ENCODE measurements around the gene TRAIP. TPM values are rescaled to one million over a fixed set of nuclear protein-coding genes. Genes with fewer than 3 reads are reported as not detected.
"Not testable (repeated sequence)": the region's sequence is repeated elsewhere in the genome, so short reads cannot be mapped to it uniquely, and the experiment has no call there.

The TRAIP gene
- total RNA-seq, 4 donors from 2014 or later, result 0.81 to 1.8 (median 1.6) TPM

GRCh38 chr3:49787182-49787464 is 69.2 kb downstream of the TRAIP start:
- Histone ChIP-seq H3K36me3 (peaks cover 0 to 24% of the 10 kb centered on the region in 2 donors), H3K4me3 (peak overlapping the region in 1 of 2 donors; percentile 98), H3K9me3 (no peaks in the 10 kb centered on the region), H3K27ac (peak overlapping the region in 3 of 4 donors; percentile 98 to 99 (median 98)), H3K4me1 (peaks cover 0 to 45% (median 12%) of the 10 kb centered on the region in 3 donors), H3K27me3 (no peaks in the 10 kb centered on the region)
- TF ChIP-seq, protein P1, sequence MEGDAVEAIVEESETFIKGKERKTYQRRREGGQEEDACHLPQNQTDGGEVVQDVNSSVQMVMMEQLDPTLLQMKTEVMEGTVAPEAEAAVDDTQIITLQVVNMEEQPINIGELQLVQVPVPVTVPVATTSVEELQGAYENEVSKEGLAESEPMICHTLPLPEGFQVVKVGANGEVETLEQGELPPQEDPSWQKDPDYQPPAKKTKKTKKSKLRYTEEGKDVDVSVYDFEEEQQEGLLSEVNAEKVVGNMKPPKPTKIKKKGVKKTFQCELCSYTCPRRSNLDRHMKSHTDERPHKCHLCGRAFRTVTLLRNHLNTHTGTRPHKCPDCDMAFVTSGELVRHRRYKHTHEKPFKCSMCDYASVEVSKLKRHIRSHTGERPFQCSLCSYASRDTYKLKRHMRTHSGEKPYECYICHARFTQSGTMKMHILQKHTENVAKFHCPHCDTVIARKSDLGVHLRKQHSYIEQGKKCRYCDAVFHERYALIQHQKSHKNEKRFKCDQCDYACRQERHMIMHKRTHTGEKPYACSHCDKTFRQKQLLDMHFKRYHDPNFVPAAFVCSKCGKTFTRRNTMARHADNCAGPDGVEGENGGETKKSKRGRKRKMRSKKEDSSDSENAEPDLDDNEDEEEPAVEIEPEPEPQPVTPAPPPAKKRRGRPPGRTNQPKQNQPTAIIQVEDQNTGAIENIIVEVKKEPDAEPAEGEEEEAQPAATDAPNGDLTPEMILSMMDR (IDR thresholded peaks at IDR 0.05), result no peak
- WGBS, 2 donors (ENCODE audit: low coverage in 1 of 2), result 40 to 61% methylated on average over 1 to 2 of the region's 3 CpGs
- no peak for ATAC-seq

DNA sequence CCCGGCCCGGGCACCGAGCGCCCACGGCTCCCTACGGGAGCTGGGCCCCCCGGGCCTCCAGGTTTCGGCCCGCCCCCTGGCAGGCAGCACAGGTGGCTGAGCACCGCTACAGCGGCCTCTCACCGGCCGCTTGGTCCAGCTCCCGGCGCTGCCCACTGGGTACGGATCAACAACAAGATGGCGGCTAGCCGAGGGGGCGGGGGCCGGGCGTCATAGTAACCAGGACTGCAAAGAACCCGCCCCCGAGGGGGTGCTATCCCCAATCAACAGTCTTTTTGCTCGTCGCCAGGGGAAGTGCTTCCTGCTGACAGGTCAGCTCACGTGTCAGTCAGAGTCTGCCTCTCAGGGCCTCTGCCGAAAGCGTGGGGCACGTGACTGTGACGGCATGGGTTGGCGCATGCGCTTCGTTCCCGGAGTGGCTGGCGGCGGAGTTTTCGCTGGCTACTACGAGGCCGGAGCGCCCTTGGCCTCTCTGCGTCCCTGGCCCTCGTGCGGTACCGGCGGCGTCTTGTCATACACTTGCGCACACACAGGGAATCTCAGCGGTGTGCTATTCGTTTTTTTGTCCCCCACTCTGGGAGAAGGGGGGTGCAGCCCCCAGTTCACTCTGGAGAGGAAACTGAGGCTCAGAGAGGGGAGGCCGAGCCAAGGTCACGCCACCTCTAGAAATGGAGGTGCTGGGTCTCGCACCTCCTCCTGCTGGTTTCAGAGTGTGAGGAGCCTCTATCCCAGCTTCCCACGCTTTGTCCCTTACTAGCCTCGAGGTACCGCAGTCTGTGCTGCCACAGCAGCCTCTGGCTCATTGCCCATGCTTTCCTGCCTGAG is 69.8 kb downstream of the TRAIP start, which contains the start of gene IP6K1:
Gene IP6K1 (minus strand): TSS at position 186 of the 825 bp plus-strand sequence. CDS start 38,502 bp downstream, outside the sequence.
- WGBS, 2 donors (ENCODE audit: low coverage in 1 of 2), result 10 to 83% methylated on average over 2 to 8 of the region's 55 CpGs
- H3K27me3 ChIP-seq, result no peaks in the 10 kb centered on the region
- peak within 1 kb of the TSS; percentile 81 to 99 (median 98) for H3K27ac ChIP-seq
- no peaks in the 10 kb centered on the region for H3K9me3 ChIP-seq
- peak within 1 kb of the TSS; percentile 79 to 98 for H3K4me3 ChIP-seq
- H3K36me3 ChIP-seq, result peaks cover 0 to 27% of the 10 kb centered on the region in 2 donors
- TF ChIP-seq POLR2AphosphoS5 (IDR thresholded peaks at IDR 0.05) (peak; percentile 82), EP300 (IDR thresholded peaks at IDR 0.05) (no peak), POLR2A (IDR thresholded peaks at IDR 0.05) (peak; percentile 68 to 77)
- H3K4me1 ChIP-seq, result peaks cover 0 to 51% (median 15%) of the 10 kb centered on the region in 3 donors
- ATAC-seq, result peak; percentile 100

DNA sequence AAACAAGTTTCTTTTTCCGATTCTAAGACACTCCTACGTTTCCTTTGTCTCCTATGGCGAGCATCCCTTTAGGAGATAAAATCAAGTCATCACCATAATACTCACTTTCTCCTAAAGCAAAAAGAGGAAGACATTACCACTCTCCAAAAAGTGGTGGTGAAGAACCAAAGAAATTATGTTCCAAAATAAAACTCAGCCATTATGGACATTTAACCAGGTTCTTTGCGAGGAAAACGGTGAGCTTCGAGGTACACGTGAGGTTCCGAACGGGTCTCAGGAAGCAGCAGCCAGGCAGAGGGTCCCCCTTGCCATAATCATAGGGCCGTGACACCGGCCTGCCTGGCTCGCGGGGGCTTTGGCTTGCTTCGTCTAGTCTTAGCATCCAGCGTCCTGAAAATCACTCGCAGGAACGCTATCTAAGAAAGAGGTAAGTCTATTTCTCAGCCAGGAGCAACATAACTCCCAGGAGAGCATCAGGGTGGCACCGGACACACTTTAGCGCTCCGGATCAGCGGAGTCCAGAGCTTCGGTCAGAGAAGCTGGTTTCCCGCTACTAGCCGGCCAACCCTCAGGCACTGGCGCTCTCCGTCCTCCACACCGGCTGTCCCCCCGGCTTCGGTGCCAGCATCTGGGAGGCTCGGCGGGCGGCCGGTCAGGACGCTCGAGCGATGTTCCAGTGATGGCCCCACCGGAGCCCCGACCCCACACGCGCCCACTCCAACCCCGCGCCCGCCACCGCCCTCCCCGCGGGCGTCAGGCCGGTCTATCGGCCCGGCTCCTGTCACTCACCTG is 70.6 kb downstream of the TRAIP start:
- peak; percentile 54 for ATAC-seq
- H3K27me3 ChIP-seq, result no peaks in the 10 kb centered on the region
- peaks cover 0 to 59% (median 20%) of the 10 kb centered on the region in 3 donors for H3K4me1 ChIP-seq
- peak overlapping the region; percentile 81 to 99 (median 98) for H3K27ac ChIP-seq
- peaks cover 0 to 34% of the 10 kb centered on the region in 2 donors for H3K36me3 ChIP-seq
- H3K9me3 ChIP-seq, result no peaks in the 10 kb centered on the region
- peak overlapping the region; percentile 79 to 98 for H3K4me3 ChIP-seq
- WGBS, 2 donors (ENCODE audit: low coverage in 1 of 2), result 4% methylated on average over 14 to 16 of the region's 50 CpGs
- TF ChIP-seq EP300 (IDR thresholded peaks at IDR 0.05), result no peak
- TF ChIP-seq, protein P1 (IDR thresholded peaks at IDR 0.05), result no peak
- no peak for TF ChIP-seq POLR2A (IDR thresholded peaks at IDR 0.05)
- TF ChIP-seq POLR2AphosphoS5 (IDR thresholded peaks at IDR 0.05), result no peak

DNA sequence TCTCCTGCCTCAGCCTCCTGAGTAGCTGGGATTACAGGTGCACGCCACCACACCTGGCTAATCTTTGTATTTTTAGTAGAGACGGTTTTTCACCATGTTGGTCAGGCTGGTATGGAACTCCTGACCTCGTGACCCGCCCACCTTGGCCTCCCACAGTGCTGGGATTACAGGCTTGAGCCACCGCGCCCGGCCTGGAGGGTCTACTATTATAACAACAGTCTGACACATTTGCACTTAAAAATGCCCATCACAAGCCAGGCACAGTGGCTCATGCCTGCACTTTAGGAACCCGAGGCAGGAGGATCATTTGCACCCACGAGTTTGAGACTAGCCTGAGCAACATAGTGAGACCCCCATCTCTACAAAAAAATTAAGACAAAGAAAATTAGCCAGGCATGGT is 74.1 kb downstream of the TRAIP start:
- not testable (repeated sequence) for H3K27ac ChIP-seq, H3K4me3 ChIP-seq, ATAC-seq, H3K27me3 ChIP-seq, H3K9me3 ChIP-seq
- Histone ChIP-seq H3K4me1 (peaks cover 0 to 74% (median 24%) of the 10 kb centered on the region in 3 donors), H3K36me3 (peaks cover 0 to 55% of the 10 kb centered on the region in 2 donors)
- 90% methylated on average over 9 of the region's 9 CpGs; no CpG with 5 or more reads in 1 of the 2 donors for WGBS, 2 donors (ENCODE audit: low coverage in 1 of 2)

DNA sequence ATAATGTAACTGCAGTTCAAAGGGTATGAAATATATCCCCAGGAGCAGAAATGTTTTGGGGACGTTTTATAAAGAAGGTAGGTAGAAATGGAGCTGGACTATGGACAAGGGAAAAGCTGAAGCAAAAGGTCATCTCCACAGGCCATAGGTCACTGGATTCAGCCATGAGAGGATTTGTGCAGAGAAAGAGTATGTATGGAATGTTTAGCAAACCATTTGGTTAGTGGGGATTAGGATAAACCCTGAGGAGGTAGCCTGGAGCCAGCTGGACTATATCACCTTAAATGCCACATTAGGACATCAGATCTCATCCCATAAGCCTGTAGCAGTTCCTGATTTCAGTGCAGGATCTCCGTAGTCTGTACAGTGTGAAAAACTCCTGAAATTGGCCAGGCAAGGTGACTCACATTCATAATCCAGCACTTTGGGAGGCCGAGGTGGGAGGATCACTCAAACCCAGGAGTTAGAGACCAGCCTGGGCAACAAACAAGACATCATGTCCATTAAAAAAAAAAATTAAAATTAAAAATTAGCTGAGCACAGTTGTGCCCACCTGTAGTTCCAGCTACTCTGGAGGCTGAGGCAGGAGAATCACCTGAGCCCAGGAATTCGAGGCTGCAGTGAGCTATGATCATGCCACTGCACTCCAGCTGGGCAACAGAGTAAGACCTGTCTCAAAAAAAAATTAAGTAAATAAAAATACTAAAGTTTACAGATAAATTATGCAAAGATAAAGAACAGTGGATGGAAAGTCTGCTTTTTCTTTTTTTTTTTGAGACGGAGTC is 74.8 kb downstream of the TRAIP start:
- TF ChIP-seq, protein P1 (IDR thresholded peaks at IDR 0.05), result no peak
- no peak for TF ChIP-seq POLR2AphosphoS5 (IDR thresholded peaks at IDR 0.05)
- no peak for TF ChIP-seq POLR2A (IDR thresholded peaks at IDR 0.05)
- TF ChIP-seq EP300 (IDR thresholded peaks at IDR 0.05), result no peak
- 67 to 70% methylated on average over 5 of the region's 5 CpGs for WGBS, 2 donors (ENCODE audit: low coverage in 1 of 2)
- Histone ChIP-seq H3K36me3 (peaks cover 0 to 62% of the 10 kb centered on the region in 2 donors), H3K4me1 (peaks cover 0 to 67% (median 24%) of the 10 kb centered on the region in 3 donors), H3K9me3 (no peaks in the 10 kb centered on the region), H3K4me3 (no peak overlapping the region), H3K27ac (no peak overlapping the region), H3K27me3 (no peaks in the 10 kb centered on the region)
- ATAC-seq, result no peak

DNA sequence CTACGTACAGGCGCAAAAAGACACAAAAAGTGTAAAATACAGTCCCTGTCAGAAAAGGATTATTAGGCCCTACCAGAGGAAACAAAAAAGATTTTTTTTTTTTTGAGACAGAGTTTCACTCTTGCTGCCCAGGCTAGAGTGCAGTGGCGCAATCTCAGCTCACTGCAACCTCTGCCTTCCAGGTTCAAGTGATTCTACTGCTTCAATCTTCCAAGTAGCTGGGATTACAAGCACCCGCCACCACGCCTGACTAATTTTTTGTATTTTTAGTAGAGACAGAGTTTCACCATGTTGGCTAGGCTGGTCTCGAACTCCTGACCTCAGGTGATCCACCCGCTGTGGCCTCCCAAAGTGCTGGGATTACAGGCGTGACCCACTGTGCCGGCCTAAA is 75.4 kb downstream of the TRAIP start:
- not testable (repeated sequence) for H3K4me3 ChIP-seq, ATAC-seq, H3K9me3 ChIP-seq, H3K27me3 ChIP-seq, H3K27ac ChIP-seq
- peaks cover 0 to 70% (median 24%) of the 10 kb centered on the region in 3 donors for H3K4me1 ChIP-seq
- whole genome bisulfite sequencing, 2 donors (ENCODE audit: low coverage in 1 of 2), result 77 to 89% methylated on average over 7 to 9 of the region's 9 CpGs
- H3K36me3 ChIP-seq, result peaks cover 0 to 62% of the 10 kb centered on the region in 2 donors

Measured in gastroesophageal sphincter (tissue), 4 donors.